ENCODE data around the gene ICAM2.

The ICAM2 gene

DNA sequence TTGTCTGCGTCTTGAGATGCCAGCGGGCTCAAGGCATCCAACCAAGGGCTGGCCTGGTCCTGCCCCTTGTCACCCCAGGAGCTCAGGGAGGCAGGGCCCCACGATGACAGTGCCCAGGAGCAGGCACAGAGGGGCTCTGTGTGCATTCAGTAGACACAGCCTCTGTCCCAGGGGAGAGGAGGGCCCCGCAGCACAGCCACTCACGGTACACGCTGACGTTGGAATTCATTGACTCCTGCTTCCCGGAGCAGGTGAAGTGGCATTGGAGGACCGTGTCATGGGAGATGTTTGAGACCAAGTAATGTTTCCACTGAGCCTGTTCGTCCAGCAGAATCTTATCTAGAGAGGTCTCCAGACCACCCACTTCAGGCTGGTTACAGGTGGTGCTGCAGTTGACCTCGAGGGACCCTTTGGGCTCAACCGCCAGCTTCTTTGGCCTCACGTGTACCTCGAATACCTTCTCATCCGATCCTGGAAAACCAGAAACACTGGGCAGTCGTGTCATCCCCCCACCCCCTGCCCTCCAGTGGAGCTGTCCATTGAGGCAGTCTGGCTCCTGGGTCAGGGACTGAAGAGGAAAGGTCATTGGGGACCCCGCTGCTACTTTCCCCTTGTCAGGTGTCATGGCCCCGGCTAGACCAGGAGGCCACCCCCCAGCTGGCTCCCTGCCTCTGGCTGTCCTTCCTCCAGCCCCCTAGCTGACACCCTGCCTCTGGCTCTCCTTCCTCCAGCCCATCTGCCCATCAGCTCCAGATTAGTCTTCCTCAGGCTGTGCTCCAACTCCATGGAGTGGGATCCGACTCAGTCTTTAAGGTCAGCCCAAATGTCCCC lies 15.3 kb downstream of the ICAM2 start:
- Histone ChIP-seq H3K36me3 (ENCODE audit: control insufficient read depth in 2 of 2, insufficient read depth in 2 of 2, low read length in 2 of 2) (no peaks in the 10 kb centered on the region), H3K9ac (ENCODE audit: low read depth in 1 of 2, low read length in 2 of 2) (no peak overlapping the region), H3K4me3 (ENCODE audit: low read length in 2 of 2) (no peak overlapping the region), H3K9me3 (ENCODE audit: control insufficient read depth in 2 of 2, low read length in 2 of 2) (no peaks in the 10 kb centered on the region), H3K27me3 (ENCODE audit: control insufficient read depth in 2 of 2, insufficient read depth in 2 of 2, low read length in 2 of 2) (no peaks in the 10 kb centered on the region), H3K27ac (ENCODE audit: low read depth in 2 of 2, low read length in 2 of 2) (no peak overlapping the region), H3K4me1 (ENCODE audit: control insufficient read depth in 2 of 2, insufficient read depth in 2 of 2, low read length in 2 of 2) (peaks cover 4 to 11% of the 10 kb centered on the region in 2 donors)

DNA sequence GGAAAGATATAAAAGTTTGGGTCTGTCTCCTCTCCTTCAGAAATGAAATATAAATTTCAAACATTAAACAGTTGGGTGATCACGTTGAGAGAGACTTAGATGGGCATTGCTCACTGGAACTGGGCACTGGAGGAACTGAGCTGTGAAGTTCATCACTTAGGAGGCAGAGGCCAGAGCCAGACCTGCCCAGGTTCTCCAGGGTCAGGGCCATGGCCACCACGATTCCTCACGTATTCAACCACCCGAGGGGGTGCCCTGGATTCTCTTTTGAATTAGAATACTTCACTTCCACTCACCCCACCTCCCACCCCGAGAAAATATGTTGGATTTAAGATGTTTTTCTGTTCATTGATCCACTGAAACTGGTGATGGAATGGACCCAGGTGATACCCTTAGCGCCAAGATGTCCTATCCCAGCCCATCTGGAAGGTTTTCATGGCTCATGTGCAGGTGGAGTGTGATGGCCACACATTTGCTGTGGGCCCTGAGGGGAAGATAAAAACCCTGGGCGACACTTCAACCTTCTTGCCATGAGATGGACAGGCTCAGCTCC lies 16.1 kb downstream of the ICAM2 start:
- Histone ChIP-seq H3K9ac (ENCODE audit: low read depth in 1 of 2, low read length in 2 of 2) (no peak overlapping the region), H3K36me3 (ENCODE audit: control insufficient read depth in 2 of 2, insufficient read depth in 2 of 2, low read length in 2 of 2) (no peaks in the 10 kb centered on the region), H3K27ac (ENCODE audit: low read depth in 2 of 2, low read length in 2 of 2) (no peak overlapping the region), H3K9me3 (ENCODE audit: control insufficient read depth in 2 of 2, low read length in 2 of 2) (no peaks in the 10 kb centered on the region), H3K4me1 (ENCODE audit: control insufficient read depth in 2 of 2, insufficient read depth in 2 of 2, low read length in 2 of 2) (peaks cover 4 to 11% of the 10 kb centered on the region in 2 donors), H3K4me3 (ENCODE audit: low read length in 2 of 2) (no peak overlapping the region), H3K27me3 (ENCODE audit: control insufficient read depth in 2 of 2, insufficient read depth in 2 of 2, low read length in 2 of 2) (peaks cover 5 to 7% of the 10 kb centered on the region in 2 donors)

DNA sequence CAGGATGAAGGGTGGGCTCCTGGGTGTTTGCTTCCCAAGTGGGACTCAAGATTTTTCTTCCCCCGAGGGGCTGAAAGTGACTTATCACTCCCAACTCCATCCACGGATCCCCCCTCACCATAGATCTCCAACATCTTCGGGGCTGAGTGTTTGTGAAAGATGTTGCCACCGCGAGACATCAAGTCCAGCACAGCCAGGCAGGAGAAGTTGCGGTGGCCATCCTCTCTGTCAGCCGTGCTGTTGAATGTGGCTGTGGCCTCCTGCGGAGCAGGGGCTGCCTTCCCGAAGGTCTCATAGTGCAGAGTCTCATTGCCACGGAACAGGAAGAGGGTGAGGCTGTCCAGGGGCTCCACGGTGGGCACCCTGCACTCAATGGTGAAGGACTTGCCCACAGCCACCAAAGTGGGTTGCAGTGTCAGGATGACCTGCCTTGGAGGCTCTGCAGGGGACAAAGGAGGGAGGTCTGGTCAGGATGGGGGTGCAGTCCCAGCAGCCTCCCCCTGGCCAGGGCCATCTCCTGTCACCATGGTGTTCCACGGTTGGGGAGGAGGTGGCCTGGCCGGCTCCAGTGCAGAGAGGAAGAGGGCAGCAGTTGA lies 16.8 kb downstream of the ICAM2 start:
- peaks cover 6 to 10% of the 10 kb centered on the region in 2 donors for H3K4me1 ChIP-seq (ENCODE audit: control insufficient read depth in 2 of 2, insufficient read depth in 2 of 2, low read length in 2 of 2)
- peaks cover 11 to 13% of the 10 kb centered on the region in 2 donors for H3K27me3 ChIP-seq (ENCODE audit: control insufficient read depth in 2 of 2, insufficient read depth in 2 of 2, low read length in 2 of 2)
- H3K27ac ChIP-seq (ENCODE audit: low read depth in 2 of 2, low read length in 2 of 2): no peak overlapping the region
- H3K36me3 ChIP-seq (ENCODE audit: control insufficient read depth in 2 of 2, insufficient read depth in 2 of 2, low read length in 2 of 2): no peaks in the 10 kb centered on the region
- no peak overlapping the region for H3K9ac ChIP-seq (ENCODE audit: low read depth in 1 of 2, low read length in 2 of 2)
- no peaks in the 10 kb centered on the region for H3K9me3 ChIP-seq (ENCODE audit: control insufficient read depth in 2 of 2, low read length in 2 of 2)
- no peak overlapping the region for H3K4me3 ChIP-seq (ENCODE audit: low read length in 2 of 2)

DNA sequence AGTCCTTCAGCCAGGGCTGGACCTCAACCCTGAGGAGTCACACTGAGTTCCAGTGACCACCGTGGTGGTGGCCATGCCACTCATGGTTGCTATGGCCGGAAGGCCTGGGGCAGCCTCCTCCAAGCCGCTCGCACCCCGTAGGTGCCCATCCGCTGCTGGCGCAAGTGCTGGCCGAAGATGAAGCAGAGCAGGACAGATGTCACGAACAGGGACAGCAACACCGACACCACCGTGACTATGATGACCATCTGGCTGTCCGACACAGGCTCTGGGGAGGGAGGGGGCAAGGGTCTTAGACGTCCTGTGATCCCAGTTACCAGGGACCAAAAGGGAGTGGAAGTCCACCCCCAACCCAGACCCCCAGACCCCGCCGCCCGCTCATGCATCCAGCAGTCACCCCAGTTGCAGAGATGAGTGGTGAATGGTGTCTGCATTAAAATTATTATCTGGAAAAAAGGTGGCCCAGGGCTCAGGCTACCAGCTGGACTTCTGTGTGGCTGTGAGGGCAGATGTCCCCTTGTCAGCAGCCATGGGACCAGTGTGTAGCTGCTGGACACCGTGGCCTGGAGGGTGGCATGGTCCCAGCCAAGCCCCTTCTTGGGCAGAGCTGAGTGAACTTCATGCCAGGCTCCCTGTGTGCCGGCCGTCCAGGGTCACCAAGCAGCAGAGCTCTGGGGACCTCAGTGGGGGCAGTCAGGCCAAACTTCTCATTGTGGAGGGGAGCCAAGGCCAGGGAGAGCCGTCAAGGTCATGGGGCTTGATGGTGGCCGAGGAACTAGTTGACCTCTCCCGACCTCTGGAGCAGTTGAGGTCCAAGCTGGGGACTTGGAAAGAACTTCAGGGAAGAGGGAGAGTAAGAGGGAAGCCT lies 17.5 kb downstream of the ICAM2 start:
- peaks cover 13 to 19% of the 10 kb centered on the region in 2 donors for H3K27me3 ChIP-seq (ENCODE audit: control insufficient read depth in 2 of 2, insufficient read depth in 2 of 2, low read length in 2 of 2)
- no peaks in the 10 kb centered on the region for H3K9me3 ChIP-seq (ENCODE audit: control insufficient read depth in 2 of 2, low read length in 2 of 2)
- H3K9ac ChIP-seq (ENCODE audit: low read depth in 1 of 2, low read length in 2 of 2): no peak overlapping the region
- no peak overlapping the region for H3K27ac ChIP-seq (ENCODE audit: low read depth in 2 of 2, low read length in 2 of 2)
- H3K36me3 ChIP-seq (ENCODE audit: control insufficient read depth in 2 of 2, insufficient read depth in 2 of 2, low read length in 2 of 2): no peaks in the 10 kb centered on the region
- no peak overlapping the region for H3K4me3 ChIP-seq (ENCODE audit: low read length in 2 of 2)
- H3K4me1 ChIP-seq (ENCODE audit: control insufficient read depth in 2 of 2, insufficient read depth in 2 of 2, low read length in 2 of 2): peaks cover 10 to 13% of the 10 kb centered on the region in 2 donors

DNA sequence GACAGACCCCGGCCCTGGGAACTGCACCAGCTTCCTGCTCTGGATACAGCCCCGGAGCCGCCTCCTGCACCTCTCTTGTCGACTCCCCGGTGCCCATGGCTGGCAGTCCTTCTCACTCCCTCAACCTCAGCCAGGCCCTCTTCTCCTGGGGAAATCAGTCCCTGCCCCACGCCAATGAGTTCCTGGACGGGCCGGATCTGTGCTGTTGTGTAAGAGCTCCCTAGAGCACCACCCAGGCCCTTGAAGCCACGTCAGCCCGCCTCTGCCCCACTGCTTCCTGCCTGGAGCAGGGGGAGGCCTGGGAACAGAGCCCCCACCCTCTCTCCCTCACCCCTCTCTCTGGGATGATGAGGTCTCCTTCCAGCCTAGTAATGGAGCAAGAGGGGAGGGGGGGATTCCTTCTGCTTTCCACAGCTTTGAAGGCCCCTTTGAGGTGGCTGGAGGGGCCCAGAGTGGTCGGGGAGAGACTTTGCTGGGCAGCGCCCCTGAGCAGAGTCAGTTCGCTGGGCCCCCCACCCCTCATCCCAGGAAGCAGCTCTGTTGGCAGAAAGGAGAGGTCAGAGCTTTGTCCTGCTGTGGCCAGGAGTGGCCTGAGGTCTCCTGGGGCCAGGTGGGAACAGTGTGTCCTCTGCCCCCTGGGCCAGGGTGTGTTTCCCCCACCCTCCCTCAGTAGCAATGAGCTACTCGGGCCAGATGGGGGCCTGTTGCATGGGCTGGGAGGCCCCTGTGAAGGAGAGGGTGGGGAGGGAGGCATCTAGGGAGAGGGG lies 18.5 kb downstream of the ICAM2 start:
- Histone ChIP-seq H3K4me3 (ENCODE audit: low read length in 2 of 2) (no peak overlapping the region), H3K4me1 (ENCODE audit: control insufficient read depth in 2 of 2, insufficient read depth in 2 of 2, low read length in 2 of 2) (peaks cover 14 to 20% of the 10 kb centered on the region in 2 donors), H3K9ac (ENCODE audit: low read depth in 1 of 2, low read length in 2 of 2) (no peak overlapping the region), H3K9me3 (ENCODE audit: control insufficient read depth in 2 of 2, low read length in 2 of 2) (no peaks in the 10 kb centered on the region), H3K27me3 (ENCODE audit: control insufficient read depth in 2 of 2, insufficient read depth in 2 of 2, low read length in 2 of 2) (peaks cover 23 to 28% of the 10 kb centered on the region in 2 donors), H3K27ac (ENCODE audit: low read depth in 2 of 2, low read length in 2 of 2) (no peak overlapping the region), H3K36me3 (ENCODE audit: control insufficient read depth in 2 of 2, insufficient read depth in 2 of 2, low read length in 2 of 2) (no peaks in the 10 kb centered on the region)

DNA sequence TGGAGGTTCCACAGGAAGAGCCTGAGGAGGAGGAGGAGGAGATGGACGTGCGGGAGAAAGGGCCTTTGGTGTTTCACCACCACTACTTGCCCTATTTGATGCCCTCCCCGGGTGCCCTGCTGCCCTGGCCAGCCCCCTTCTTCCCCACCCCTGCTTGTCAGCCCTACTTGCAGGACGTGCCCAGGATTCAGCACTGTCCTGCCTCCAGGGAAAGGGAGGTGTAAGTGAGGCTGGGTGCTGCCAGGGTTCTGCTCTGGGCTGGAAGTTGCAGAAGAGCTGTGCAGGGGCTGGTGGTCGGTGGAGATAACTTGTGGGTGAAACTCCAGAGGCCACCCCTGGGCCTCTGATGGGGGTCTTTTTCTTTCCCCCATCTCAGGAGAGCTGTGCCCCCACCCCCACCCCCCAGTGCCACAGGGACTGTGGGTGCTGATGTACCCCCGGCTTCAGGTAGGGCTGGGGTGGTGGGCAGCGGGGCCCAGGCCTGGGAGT lies 19.3 kb downstream of the ICAM2 start:
- no peak overlapping the region for H3K4me3 ChIP-seq (ENCODE audit: low read length in 2 of 2)
- H3K4me1 ChIP-seq (ENCODE audit: control insufficient read depth in 2 of 2, insufficient read depth in 2 of 2, low read length in 2 of 2): peaks cover 14 to 20% of the 10 kb centered on the region in 2 donors
- no peaks in the 10 kb centered on the region for H3K36me3 ChIP-seq (ENCODE audit: control insufficient read depth in 2 of 2, insufficient read depth in 2 of 2, low read length in 2 of 2)
- peaks cover 25 to 29% of the 10 kb centered on the region in 2 donors for H3K27me3 ChIP-seq (ENCODE audit: control insufficient read depth in 2 of 2, insufficient read depth in 2 of 2, low read length in 2 of 2)
- no peak overlapping the region for H3K27ac ChIP-seq (ENCODE audit: low read depth in 2 of 2, low read length in 2 of 2)
- no peak overlapping the region for H3K9ac ChIP-seq (ENCODE audit: low read depth in 1 of 2, low read length in 2 of 2)
- no peaks in the 10 kb centered on the region for H3K9me3 ChIP-seq (ENCODE audit: control insufficient read depth in 2 of 2, low read length in 2 of 2)

DNA sequence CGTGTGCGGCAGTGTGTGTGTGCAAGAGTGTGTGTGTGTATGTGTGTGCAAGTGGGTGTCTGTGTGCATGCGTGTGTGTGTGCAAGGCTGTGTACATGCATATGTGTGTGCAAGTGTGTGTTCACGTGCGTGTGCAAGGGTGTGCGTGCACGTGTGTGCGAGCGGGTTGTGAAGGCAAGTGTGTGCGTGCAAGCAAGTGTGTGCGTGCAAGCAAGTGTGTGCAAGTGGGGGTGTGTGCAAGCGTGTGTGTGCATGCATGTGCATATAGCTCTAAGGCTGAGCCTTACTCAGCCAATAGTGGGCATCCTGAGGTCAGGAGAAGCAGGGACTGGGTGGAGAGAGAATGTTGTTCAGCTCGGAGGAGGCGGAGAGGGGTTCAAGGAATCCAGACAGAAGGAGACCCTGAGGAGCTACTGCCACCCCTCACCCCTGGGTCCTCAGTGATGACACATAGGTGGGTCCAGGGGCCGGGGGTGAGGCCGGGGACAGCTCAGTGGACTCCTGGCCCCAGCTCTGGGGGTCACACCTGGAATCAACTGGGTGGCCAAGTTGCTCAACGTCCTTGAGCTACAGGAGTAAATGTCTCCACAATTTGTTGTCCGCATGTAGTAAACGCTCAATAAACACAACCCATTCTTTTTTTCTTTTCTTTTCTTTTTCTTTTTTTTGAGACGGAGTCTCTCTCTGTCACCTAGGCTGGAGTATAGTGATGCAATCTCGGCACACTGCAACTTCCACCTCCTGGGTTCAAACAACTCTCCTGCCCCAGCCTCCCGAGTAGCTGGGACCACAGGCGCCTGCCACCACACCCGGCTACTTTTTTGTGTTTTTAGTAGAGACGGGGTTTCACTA lies 20.5 kb downstream of the ICAM2 start:
- Histone ChIP-seq H3K4me3 (ENCODE audit: low read length in 2 of 2) (no peak overlapping the region), H3K36me3 (ENCODE audit: control insufficient read depth in 2 of 2, insufficient read depth in 2 of 2, low read length in 2 of 2) (no peaks in the 10 kb centered on the region), H3K9ac (ENCODE audit: low read depth in 1 of 2, low read length in 2 of 2) (no peak overlapping the region), H3K27ac (ENCODE audit: low read depth in 2 of 2, low read length in 2 of 2) (no peak overlapping the region), H3K27me3 (ENCODE audit: control insufficient read depth in 2 of 2, insufficient read depth in 2 of 2, low read length in 2 of 2) (peaks cover 25 to 29% of the 10 kb centered on the region in 2 donors), H3K9me3 (ENCODE audit: control insufficient read depth in 2 of 2, low read length in 2 of 2) (no peaks in the 10 kb centered on the region), H3K4me1 (ENCODE audit: control insufficient read depth in 2 of 2, insufficient read depth in 2 of 2, low read length in 2 of 2) (peaks cover 10 to 12% of the 10 kb centered on the region in 2 donors)

DNA sequence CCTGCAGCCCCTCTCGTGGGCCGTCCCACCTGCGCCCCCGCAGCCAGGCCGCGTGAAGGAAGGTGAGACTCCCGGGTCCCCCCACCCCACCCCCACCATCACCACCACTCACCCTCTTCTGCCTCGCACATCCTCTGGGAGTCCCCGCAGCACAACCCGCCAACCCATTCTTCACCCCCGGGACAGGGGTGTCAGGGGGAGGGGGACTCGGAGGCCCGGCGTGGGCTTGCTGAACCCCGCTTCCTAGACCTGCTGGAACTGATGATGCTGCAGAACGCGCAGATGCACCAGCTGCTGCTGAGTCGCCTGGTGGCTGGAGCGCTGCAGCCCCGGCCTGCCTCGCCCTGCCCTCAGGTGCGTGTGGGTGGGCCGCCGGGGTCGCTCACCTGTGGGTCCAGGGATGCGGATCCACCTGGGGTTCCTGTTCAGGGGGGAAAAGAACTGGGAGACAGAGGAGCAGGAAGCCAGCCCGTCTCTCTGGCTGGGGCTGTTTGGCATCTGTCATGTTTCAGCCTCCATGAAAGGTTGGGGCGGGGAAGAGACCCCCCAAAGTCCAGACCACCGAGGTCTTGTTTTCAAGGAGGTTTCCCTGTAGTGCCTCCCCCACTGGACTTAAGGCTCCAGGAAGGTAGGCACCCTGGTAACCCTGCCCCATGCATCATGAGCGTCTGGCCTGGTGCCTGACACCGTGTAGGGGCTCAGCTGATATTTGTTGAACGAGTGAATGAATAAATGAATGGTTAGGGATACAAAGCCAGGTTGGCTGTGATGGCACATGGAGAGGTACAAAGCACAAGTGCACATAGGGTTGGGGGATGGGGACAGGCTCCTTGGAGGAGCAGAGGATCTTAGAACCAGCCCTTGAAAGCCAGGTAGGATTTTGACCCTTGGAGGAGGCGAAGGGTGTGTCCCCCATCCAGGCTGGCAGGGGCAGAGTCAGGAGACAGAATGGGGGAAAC lies 21.4 kb downstream of the ICAM2 start:
- H3K4me1 ChIP-seq (ENCODE audit: control insufficient read depth in 2 of 2, insufficient read depth in 2 of 2, low read length in 2 of 2): peaks cover 10 to 12% of the 10 kb centered on the region in 2 donors
- H3K9ac ChIP-seq (ENCODE audit: low read depth in 1 of 2, low read length in 2 of 2): no peak overlapping the region
- H3K4me3 ChIP-seq (ENCODE audit: low read length in 2 of 2): peak overlapping the region; percentile 73 to 81
- no peaks in the 10 kb centered on the region for H3K9me3 ChIP-seq (ENCODE audit: control insufficient read depth in 2 of 2, low read length in 2 of 2)
- H3K27me3 ChIP-seq (ENCODE audit: control insufficient read depth in 2 of 2, insufficient read depth in 2 of 2, low read length in 2 of 2): peaks cover 25 to 29% of the 10 kb centered on the region in 2 donors
- H3K36me3 ChIP-seq (ENCODE audit: control insufficient read depth in 2 of 2, insufficient read depth in 2 of 2, low read length in 2 of 2): no peaks in the 10 kb centered on the region
- no peak overlapping the region for H3K27ac ChIP-seq (ENCODE audit: low read depth in 2 of 2, low read length in 2 of 2)
